ENCODE data around the gene PTPRN2.

DNA sequence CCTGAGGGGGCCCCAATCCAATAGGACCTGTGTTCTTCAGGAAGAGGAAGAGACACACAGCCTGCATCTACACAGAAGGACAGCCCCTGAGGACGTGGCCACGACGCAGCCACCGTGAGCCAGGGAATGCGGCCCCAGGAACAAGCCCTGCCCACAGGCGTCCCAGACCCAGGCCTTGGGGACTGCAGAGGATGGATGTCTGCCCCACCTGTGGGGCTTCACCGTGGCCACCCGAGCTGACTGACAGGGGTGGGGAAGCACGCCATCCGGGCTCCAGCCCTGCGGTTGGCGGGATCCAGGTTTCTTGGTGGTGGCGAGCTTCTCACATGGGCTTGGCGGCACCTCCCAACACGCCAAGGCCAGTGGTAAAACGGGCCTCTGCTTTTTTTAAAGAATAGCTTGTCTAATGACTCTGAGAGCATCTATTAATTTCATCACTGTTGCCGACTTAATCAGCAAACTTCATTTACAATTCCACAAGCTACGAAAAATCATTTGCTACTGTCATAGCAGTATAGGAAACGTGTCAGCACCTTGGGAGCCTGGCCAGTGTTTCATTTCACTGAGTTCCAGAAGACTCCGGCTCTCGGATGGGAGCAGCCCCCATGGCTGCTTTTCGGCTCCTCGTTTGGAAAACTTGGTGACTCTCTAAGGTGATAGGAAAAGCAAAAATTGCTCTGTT is 584.0 kb downstream of the PTPRN2 start:
- TF ChIP-seq CTCF (conservative IDR thresholded peaks at IDR 0.05 in 1 of 2, IDR thresholded peaks at IDR 0.05 in 1 of 2; ENCODE audit: extremely low read depth in 1 of 2, insufficient read depth in 1 of 2, low read depth in 1 of 2, low read length in 2 of 2) (no peak), EZH2 (IDR thresholded peaks at IDR 0.05; ENCODE audit: borderline replicate concordance, low read length) (no peak)

Measured in mammary epithelial cell (primary cell).